GM23338 (cell line): ENCODE data around the gene MED27. TPM values are rescaled to one million over a fixed set of nuclear protein-coding genes. Genes with fewer than 3 reads are reported as not detected.

Experiments
- ATAC-seq: fragments of 200-7000 bp; cut with Tn5 transposase; 3 replicates; pipeline ENCODE4 v1.9.1; 2020
- DNase-seq: peaks from one replicate; pipeline ENCODE4 v3.0.0-alpha.2; 2015; ENCODE audit warnings: low spot score
- H2AFZ ChIP-seq: fragments of 200-600 bp; sonication (generic); 2 replicates; pipeline ENCODE4 v1.8.0; 2016; ENCODE audit warnings: antibody characterized with exemption, mild to moderate bottlenecking, moderate library complexity
- H3F3A ChIP-seq: fragments of 200-600 bp; sonication (generic); replicated peaks from 2 replicates; pipeline ENCODE4 v1.8.0; 2017; ENCODE audit warnings: antibody characterized with exemption, mixed run types, low read depth
- H3K27ac ChIP-seq: fragments of 200-600 bp; sonication (generic); 2 replicates; pipeline ENCODE4 v1.6.1; 2016; ENCODE audit warnings: low read depth
- H3K27me3 ChIP-seq: fragments of 200-600 bp; sonication (generic); 2 replicates; pipeline ENCODE4 v1.8.0; 2016; ENCODE audit warnings: mild to moderate bottlenecking, mixed run types, moderate library complexity; ENCODE audit not compliant: insufficient read depth
- H3K36me3 ChIP-seq: fragments of 200-600 bp; sonication (generic); 2 replicates; pipeline ENCODE4 v1.8.0; 2016; ENCODE audit warnings: mild to moderate bottlenecking; ENCODE audit not compliant: insufficient read depth
- H3K4me1 ChIP-seq: fragments of 200-600 bp; sonication (generic); 2 replicates; pipeline ENCODE4 v1.8.0; 2016; ENCODE audit warnings: mild to moderate bottlenecking, moderate library complexity; ENCODE audit not compliant: insufficient read depth
- H3K4me2 ChIP-seq: fragments of 200-600 bp; sonication (generic); 2 replicates; pipeline ENCODE4 v1.7.1; 2017; ENCODE audit warnings: mixed run types
- H3K4me3 ChIP-seq: fragments of 200-600 bp; sonication (generic); 2 replicates; pipeline ENCODE4 v1.6.1; 2016; ENCODE audit warnings: mixed run types
- H3K79me2 ChIP-seq: fragments of 200-600 bp; sonication (generic); replicated peaks from 2 replicates; pipeline ENCODE4 v1.8.0; 2017; ENCODE audit warnings: mild to moderate bottlenecking; ENCODE audit not compliant: insufficient read depth
- H3K9me2 ChIP-seq: fragments of 200-600 bp; sonication (generic); 2 replicates; pipeline ENCODE4 v1.8.0; 2017; ENCODE audit not compliant: insufficient read depth
- H4K20me1 ChIP-seq: fragments of 200-600 bp; sonication (generic); replicated peaks from 2 replicates; pipeline ENCODE4 v1.8.0; 2017; ENCODE audit warnings: mild to moderate bottlenecking; ENCODE audit not compliant: insufficient read depth
- H3K27ac Mint-ChIP-seq: 2 replicates; pipeline ENCODE4 v1.8.0; 2020; ENCODE audit warnings: inconsistent platforms, mild to moderate bottlenecking, moderate library complexity, mixed read lengths
- H3K27me3 Mint-ChIP-seq: 3 replicates; pipeline ENCODE4 v1.8.0; 2022; ENCODE audit warnings: low read depth, mild to moderate bottlenecking, moderate library complexity, mixed read lengths, inconsistent platforms; ENCODE audit not compliant: insufficient read depth, poor library complexity
- H3K36me3 Mint-ChIP-seq: 3 replicates; pipeline ENCODE4 v1.8.0; 2021; ENCODE audit warnings: low read depth, mild to moderate bottlenecking, inconsistent platforms, moderate library complexity, mixed read lengths
- H3K4me1 Mint-ChIP-seq: 3 replicates; pipeline ENCODE4 v1.8.0; 2020; ENCODE audit warnings: mild to moderate bottlenecking, inconsistent platforms, mixed read lengths
- H3K4me3 Mint-ChIP-seq: 3 replicates; pipeline ENCODE4 v1.8.0; 2021; ENCODE audit warnings: moderate library complexity, mild to moderate bottlenecking, inconsistent platforms, mixed read lengths
- H3K9me3 Mint-ChIP-seq: 3 replicates; pipeline ENCODE4 v1.8.0; 2020; ENCODE audit warnings: moderate library complexity, mild to moderate bottlenecking, inconsistent platforms, mixed read lengths
- CREB1 ChIP-seq: fragments of 250-450 bp; sonication (Bioruptor Pico); IDR thresholded peaks from 2 replicates; pipeline ENCODE4 v1.5.0; 2020; ENCODE audit warnings: low read depth, mild to moderate bottlenecking, moderate library complexity
- CTCF ChIP-seq, 2 experiments: fragments of 200-600 bp in 1 of 2; sonication (generic) in 1 of 2; conservative IDR thresholded peaks; 2 replicates each; pipeline versions ENCODE4 v1.5.1 to v1.6.1; 2016 to 2017; ENCODE audit warnings: antibody characterized with exemption in 2 of 2, low read depth in 2 of 2, mild to moderate bottlenecking in 2 of 2, moderate library complexity in 1 of 2
- ETS1 ChIP-seq: IDR thresholded peaks from 2 replicates; pipeline ENCODE4 v1.6.1; 2016; ENCODE audit warnings: antibody characterized with exemption
- NANOG ChIP-seq: IDR thresholded peaks from 2 replicates; pipeline ENCODE4 v1.6.1; 2016; ENCODE audit warnings: antibody characterized with exemption, borderline replicate concordance
- POLR2AphosphoS5 ChIP-seq: IDR thresholded peaks from 2 replicates; pipeline ENCODE4 v1.6.1; 2016; ENCODE audit warnings: antibody characterized with exemption, low read depth
- REST ChIP-seq: IDR thresholded peaks from one replicate; pipeline ENCODE4 v1.6.1; 2018; ENCODE audit warnings: antibody characterized with exemption; ENCODE audit not compliant: unreplicated experiment
- STAT1 ChIP-seq: IDR thresholded peaks from one replicate; pipeline ENCODE4 v1.6.1; 2016; ENCODE audit warnings: antibody characterized with exemption; ENCODE audit not compliant: unreplicated experiment
- ZNF114 ChIP-seq: fragments of 250-450 bp; sonication (Bioruptor Pico); IDR thresholded peaks from 2 replicates; pipeline ENCODE4 v1.5.0; 2020; ENCODE audit warnings: mild to moderate bottlenecking, moderate library complexity
- ZNF462 ChIP-seq: fragments of 250-450 bp; sonication (Bioruptor Pico); IDR thresholded peaks from 2 replicates; pipeline ENCODE4 v1.5.0; 2020; ENCODE audit warnings: mild to moderate bottlenecking, moderate library complexity
- polyA plus RNA-seq: library from polyadenylated mRNA; unstranded; fragments of >200 nt; fragmentation: Nextera tagmentation; extraction: Ambion mirVana; gene quantifications from 2 replicates; pipeline ENCODE4 v1.2.1, GENCODE V29; 2016
- total RNA-seq: library from RNA; depleted of rRNA; stranded (reverse); fragments of >200 nt; shearing (Covaris generic); gene quantifications from 2 replicates; pipeline ENCODE4 v1.2.3, GENCODE V29; 2014

Gene MED27
- total and polyA plus RNA-seq, 2 experiments from 2014 or later: 30.6 to 35.0 TPM

- TF ChIP-seq ETS1 (no peak), CTCF (conservative IDR thresholded peaks at IDR 0.05; ENCODE audit: low read depth in 2 of 2) (no peak)
Measured at GRCh38 chr9:131888923-131889322, 190.7 kb downstream of the MED27 start (continued).

GRCh38 chr9:131887680-131888079, 192.0 kb downstream of the MED27 start:
- H3K9me3 Mint-ChIP-seq: no peaks in the 10 kb centered on the region
- H3K4me1 ChIP-seq: peaks cover 60% of the 10 kb centered on the region
- H3K27ac Mint-ChIP-seq: peak overlapping the region; percentile 31; the same call in 1 of the 2 replicates
- TF ChIP-seq ZNF114 (CRISPR knock-in tag) (no peak), REST (no peak), CREB1 (CRISPR knock-in tag) (no peak), CTCF (conservative IDR thresholded peaks at IDR 0.05; ENCODE audit: low read depth in 2 of 2) (no peak), POLR2AphosphoS5 (no peak), NANOG (no peak), ZNF462 (CRISPR knock-in tag) (no peak), STAT1 (no peak)

More at GRCh38 chr9:131887680-131888079, 192.0 kb downstream of the MED27 start:
- Histone ChIP-seq H3K4me2 (peak overlapping the region; percentile 45; the same call in 1 of the 2 replicates), H4K20me1 (no peaks in the 10 kb centered on the region; the same call in 1 of the 2 replicates), H3F3A (peaks cover 6% of the 10 kb centered on the region; the same call in 1 of the 2 replicates), H3K4me3 (no peak overlapping the region), H2AFZ (no peak overlapping the region), H3K27me3 (no peaks in the 10 kb centered on the region), H3K79me2 (no peaks in the 10 kb centered on the region), H3K9me2 (no peaks in the 10 kb centered on the region), H3K27ac (peak overlapping the region; percentile 18; the same call in 1 of the 2 replicates), H3K36me3 (no peaks in the 10 kb centered on the region)
- Mint-ChIP-seq H3K4me3 (no peak overlapping the region), H3K36me3 (no peaks in the 10 kb centered on the region), H3K27me3 (peaks cover 8% of the 10 kb centered on the region), H3K4me1 (peaks cover 59% of the 10 kb centered on the region)
- DNase-seq: no peak
- no peak for ATAC-seq
